OCI-LY3 (cell line): ENCODE measurements around the gene PAFAH1B2.

Experiments used
- CTCF ChIP-seq: fragments of 200-600, 300-600 bp; sonication (generic); IDR thresholded peaks from 2 replicates; pipeline ENCODE4 v1.5.1; 2014; ENCODE audit warnings: antibody characterized with exemption, low read length, low read depth
- EZH2phosphoT487 ChIP-seq: fragments of 200-600 bp; shearing (Covaris generic); IDR thresholded peaks from 2 replicates; pipeline ENCODE4 v1.6.1; 2018; ENCODE audit warnings: antibody characterized with exemption, mixed run types, low read depth

GRCh38 chr11:117097389-117098268, 46.5 kb upstream of the PAFAH1B2 start:
- TF ChIP-seq CTCF (no peak), EZH2phosphoT487 (no peak)
